PC-9 (cell line): ENCODE data around the gene PCDHGB5. TPM values are rescaled to one million over a fixed set of nuclear protein-coding genes. Genes with fewer than 3 reads are reported as not detected.
"Not testable (repeated sequence)": the region's sequence is repeated elsewhere in the genome, so short reads cannot be mapped to it uniquely, and the experiment has no call there.

Experiments used
- BruUV-seq: library from RNA; stranded (reverse); fragments of 400-500 nt; replicated peaks from 2 replicates; lab custom pipeline; 2021; lab: Mats Ljungman, UMichigan
- CTCF ChIA-PET: fragments of 300-600 bp; sonication (Branson Sonifier 250); formaldehyde crosslinking; loops from one replicate; lab custom pipeline; 2022; ENCODE audit warnings: antibody characterized with exemption; lab: Charles Lee
- POLR2A ChIA-PET: fragments of 300-600 bp; sonication (Branson Sonifier 250); formaldehyde crosslinking; loops from one replicate; lab custom pipeline; 2022; ENCODE audit warnings: antibody characterized with exemption; ENCODE audit not compliant: unreplicated experiment; lab: Charles Lee
- DNase-seq, 2 experiments: peaks; one replicate each; pipeline versions ENCODE4 v3.0.0 to v3.0.0-alpha.2; 2015 to 2022; ENCODE audit warnings: mixed read lengths in 1 of 2
- H2AFZ ChIP-seq: fragments of 200-600 bp; sonication (generic); 2 replicates; pipeline ENCODE4 v1.8.1; 2017; ENCODE audit warnings: antibody characterized with exemption
- H3F3A ChIP-seq: fragments of 200-600 bp; sonication (generic); 2 replicates; pipeline ENCODE4 v1.8.1; 2017; ENCODE audit warnings: antibody characterized with exemption, mild to moderate bottlenecking, low read depth; ENCODE audit not compliant: insufficient read depth
- H3K27ac ChIP-seq: fragments of 200-600 bp; sonication (generic); 2 replicates; pipeline ENCODE4 v1.6.1; 2016; ENCODE audit warnings: mixed run types
- H3K27me3 ChIP-seq: fragments of 200-600 bp; sonication (generic); 2 replicates; pipeline ENCODE4 v1.6.1; 2016; ENCODE audit warnings: low read depth, mixed run types; ENCODE audit not compliant: insufficient read depth
- H3K36me3 ChIP-seq: fragments of 200-600 bp; sonication (generic); 2 replicates; pipeline ENCODE4 v1.6.1; 2016; ENCODE audit warnings: low read depth, mixed run types
- H3K4me1 ChIP-seq: fragments of 200-600 bp; sonication (generic); replicated peaks from 2 replicates; pipeline ENCODE4 v1.6.1; 2016; ENCODE audit warnings: mixed run types; ENCODE audit not compliant: insufficient read depth
- H3K4me2 ChIP-seq: fragments of 200-600 bp; sonication (generic); 2 replicates; pipeline ENCODE4 v1.6.1; 2017; ENCODE audit warnings: mixed run types
- H3K4me3 ChIP-seq: fragments of 200-600 bp; sonication (generic); 2 replicates; pipeline ENCODE4 v1.6.1; 2016; ENCODE audit warnings: mixed run types
- H3K79me2 ChIP-seq: fragments of 200-600 bp; sonication (generic); 2 replicates; pipeline ENCODE4 v1.6.1; 2017; ENCODE audit warnings: low read depth, mixed run types
- H3K9me2 ChIP-seq: fragments of 200-600 bp; sonication (generic); 2 replicates; pipeline ENCODE4 v1.8.1; 2017; ENCODE audit warnings: mild to moderate bottlenecking; ENCODE audit not compliant: insufficient read depth
- H3K9me3 ChIP-seq: fragments of 200-600 bp; sonication (generic); 2 replicates; pipeline ENCODE4 v1.8.1; 2016; ENCODE audit warnings: low read depth; ENCODE audit not compliant: insufficient read depth
- H4K20me1 ChIP-seq: fragments of 200-600 bp; sonication (generic); 2 replicates; pipeline ENCODE4 v1.8.1; 2017; ENCODE audit not compliant: insufficient read depth
- EZH2 ChIP-seq: fragments of 200-600 bp; sonication (generic); IDR thresholded peaks from 2 replicates; pipeline ENCODE4 v1.8.0; 2017; ENCODE audit warnings: antibody characterized with exemption, low read depth
- intact Hi-C: fragments of 100-400 bp; cut with micrococcal nuclease; formaldehyde crosslinking; loops from one replicate; pipeline ENCODE4 v1.10.0; 2022; ENCODE audit not compliant: unreplicated experiment
- total RNA-seq: library from RNA; stranded (reverse); gene quantifications from 2 replicates; pipeline ENCODE4 v1.2.3, GENCODE V29; 2021
- TF ChIP-seq, protein P1 (sequence below): fragments of 200-600 bp; sonication (generic); conservative IDR thresholded peaks from 2 replicates; pipeline ENCODE4 v1.6.1; 2017; ENCODE audit warnings: mixed run types, antibody characterized with exemption, mild to moderate bottlenecking, moderate library complexity

PCDHGB5 gene
- total RNA-seq, 1 experiment from 2014 or later, result not detected

DNA sequence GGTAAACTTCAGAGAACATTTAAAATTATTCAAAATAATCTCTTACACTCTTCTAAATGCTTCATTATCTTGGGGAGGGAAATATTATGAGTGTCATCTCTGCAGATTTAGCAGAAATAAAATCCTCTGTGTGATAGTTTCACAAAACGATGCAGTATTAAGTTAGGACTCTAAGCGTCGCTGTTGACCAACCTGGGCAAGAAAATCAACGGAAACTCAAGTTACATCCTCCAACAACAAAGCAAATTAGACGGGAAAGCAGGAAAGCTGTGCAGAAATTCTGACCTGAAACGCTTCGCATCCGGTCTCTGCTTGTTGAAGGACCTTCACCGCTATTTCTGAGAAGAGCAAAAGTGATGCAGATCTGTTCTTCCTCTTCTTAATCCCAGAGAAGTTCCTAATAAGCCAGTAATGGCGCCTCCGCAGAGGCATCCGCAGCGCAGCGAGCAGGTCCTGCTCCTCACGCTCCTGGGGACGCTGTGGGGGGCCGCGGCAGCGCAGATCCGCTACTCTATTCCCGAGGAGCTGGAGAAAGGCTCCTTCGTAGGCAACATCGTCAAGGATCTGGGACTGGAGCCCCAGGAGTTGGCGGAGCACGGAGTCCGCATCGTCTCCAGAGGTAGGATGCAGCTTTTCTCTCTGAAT lies 24.0 kb upstream of the PCDHGB5 start, which contains the start of gene PCDHGA6:
PCDHGA6 (plus strand) TSS at position 219 of the 645 bp plus-strand sequence; CDS start at position 412, 193 bp downstream.
- Histone ChIP-seq H3K4me2 (no peak within 1 kb of the TSS), H3K79me2 (no peaks in the 10 kb centered on the region), H4K20me1 (no peaks in the 10 kb centered on the region), H3K9me3 (no peaks in the 10 kb centered on the region; the same call in 1 of the 2 replicates), H3K27me3 (peaks cover 28% of the 10 kb centered on the region; the same call in 1 of the 2 replicates), H2AFZ (no peak within 1 kb of the TSS), H3K27ac (no peak within 1 kb of the TSS), H3K9me2 (no peaks in the 10 kb centered on the region), H3K4me3 (no peak within 1 kb of the TSS), H3K36me3 (no peaks in the 10 kb centered on the region), H3K4me1 (no peaks in the 10 kb centered on the region), H3F3A (no peaks in the 10 kb centered on the region)
- ChIA-PET CTCF (interaction anchor here (1.0 kb wide), 1 partner anchor 192 kb away, joined by 3 read pairs; no protein-coding TSS in a partner anchor), POLR2A (no interaction called here)
- no TSS peak for BruUV-seq
- TF ChIP-seq EZH2, result no peak
- TF ChIP-seq, protein P1, sequence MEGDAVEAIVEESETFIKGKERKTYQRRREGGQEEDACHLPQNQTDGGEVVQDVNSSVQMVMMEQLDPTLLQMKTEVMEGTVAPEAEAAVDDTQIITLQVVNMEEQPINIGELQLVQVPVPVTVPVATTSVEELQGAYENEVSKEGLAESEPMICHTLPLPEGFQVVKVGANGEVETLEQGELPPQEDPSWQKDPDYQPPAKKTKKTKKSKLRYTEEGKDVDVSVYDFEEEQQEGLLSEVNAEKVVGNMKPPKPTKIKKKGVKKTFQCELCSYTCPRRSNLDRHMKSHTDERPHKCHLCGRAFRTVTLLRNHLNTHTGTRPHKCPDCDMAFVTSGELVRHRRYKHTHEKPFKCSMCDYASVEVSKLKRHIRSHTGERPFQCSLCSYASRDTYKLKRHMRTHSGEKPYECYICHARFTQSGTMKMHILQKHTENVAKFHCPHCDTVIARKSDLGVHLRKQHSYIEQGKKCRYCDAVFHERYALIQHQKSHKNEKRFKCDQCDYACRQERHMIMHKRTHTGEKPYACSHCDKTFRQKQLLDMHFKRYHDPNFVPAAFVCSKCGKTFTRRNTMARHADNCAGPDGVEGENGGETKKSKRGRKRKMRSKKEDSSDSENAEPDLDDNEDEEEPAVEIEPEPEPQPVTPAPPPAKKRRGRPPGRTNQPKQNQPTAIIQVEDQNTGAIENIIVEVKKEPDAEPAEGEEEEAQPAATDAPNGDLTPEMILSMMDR, result peak; percentile 46; the same call in 1 of the 2 replicates
- DNase-seq, result no peak
- intact Hi-C loops, result no loop called here

DNA sequence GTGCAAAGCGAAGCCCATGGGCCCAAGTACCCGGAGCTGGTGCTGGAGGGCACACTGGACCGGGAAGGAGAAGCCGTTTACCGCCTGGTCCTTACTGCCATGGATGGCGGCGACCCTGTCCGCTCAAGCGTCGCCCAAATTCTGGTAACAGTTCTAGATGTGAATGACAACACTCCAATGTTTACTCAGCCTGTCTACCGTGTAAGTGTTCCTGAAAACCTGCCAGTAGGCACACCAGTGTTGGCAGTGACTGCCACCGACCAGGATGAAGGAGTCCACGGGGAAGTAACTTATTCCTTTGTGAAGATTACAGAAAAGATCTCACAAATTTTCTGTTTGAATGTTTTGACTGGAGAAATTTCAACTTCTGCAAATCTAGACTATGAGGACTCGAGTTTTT lies 23.1 kb upstream of the PCDHGB5 start:
- Histone ChIP-seq H3K79me2 (no peaks in the 10 kb centered on the region), H4K20me1 (no peaks in the 10 kb centered on the region), H2AFZ (no peak overlapping the region), H3K9me3 (no peaks in the 10 kb centered on the region; the same call in 1 of the 2 replicates), H3K36me3 (no peaks in the 10 kb centered on the region), H3F3A (no peaks in the 10 kb centered on the region), H3K27me3 (peaks cover 24% of the 10 kb centered on the region; the same call in 1 of the 2 replicates), H3K4me1 (no peaks in the 10 kb centered on the region), H3K27ac (no peak overlapping the region), H3K9me2 (no peaks in the 10 kb centered on the region), H3K4me2 (no peak overlapping the region), H3K4me3 (no peak overlapping the region)
- no peak for DNase-seq
- ChIA-PET CTCF (no interaction called here), POLR2A (no interaction called here)
- TF ChIP-seq, protein P1, result no peak
- TF ChIP-seq EZH2, result no peak
- no TSS peak for BruUV-seq
- intact Hi-C loops, result no loop called here

DNA sequence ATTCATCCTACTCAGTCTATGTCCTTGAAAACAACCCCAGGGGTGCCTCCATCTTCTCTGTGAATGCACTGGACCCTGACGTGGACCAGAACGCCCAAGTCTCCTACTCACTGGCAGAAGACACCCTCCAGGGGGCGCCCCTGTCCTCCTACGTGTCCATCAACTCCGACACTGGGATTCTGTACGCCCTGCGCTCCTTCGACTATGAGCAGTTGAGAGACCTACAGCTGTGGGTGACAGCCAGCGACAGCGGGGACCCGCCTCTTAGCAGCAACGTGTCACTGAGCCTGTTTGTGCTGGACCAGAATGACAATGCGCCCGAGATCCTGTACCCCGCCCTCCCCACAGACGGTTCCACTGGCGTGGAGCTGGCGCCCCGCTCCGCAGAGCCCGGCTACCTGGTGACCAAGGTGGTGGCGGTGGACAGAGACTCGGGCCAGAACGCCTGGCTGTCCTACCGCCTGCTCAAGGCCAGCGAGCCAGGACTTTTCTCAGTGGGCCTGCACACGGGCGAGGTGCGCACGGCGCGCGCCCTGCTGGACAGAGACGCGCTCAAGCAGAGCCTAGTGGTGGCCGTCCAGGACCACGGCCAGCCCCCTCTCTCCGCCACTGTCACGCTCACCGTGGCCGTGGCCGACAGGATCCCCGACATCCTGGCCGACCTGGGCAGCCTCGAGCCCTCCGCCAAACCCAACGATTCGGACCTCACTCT lies 22.1 kb upstream of the PCDHGB5 start:
- CTCF ChIA-PET, H3F3A ChIP-seq, H3K4me1 ChIP-seq: not testable (repeated sequence)

More for the DNA sequence above, 22.1 kb upstream of the PCDHGB5 start:
- POLR2A ChIA-PET, H3K36me3 ChIP-seq, H3K9me2 ChIP-seq, BruUV-seq, H3K79me2 ChIP-seq, H2AFZ ChIP-seq, H3K4me3 ChIP-seq, H3K9me3 ChIP-seq, H3K27ac ChIP-seq, H3K4me2 ChIP-seq, DNase-seq, H4K20me1 ChIP-seq, intact Hi-C loops: not testable (repeated sequence)
- peaks cover 20% of the 10 kb centered on the region; the same call in 1 of the 2 replicates for H3K27me3 ChIP-seq
